Mammary epithelial cell (primary cell): ENCODE measurements around the gene WDTC1.
"Not testable (repeated sequence)": the region's sequence is repeated elsewhere in the genome, so short reads cannot be mapped to it uniquely, and the experiment has no call there.

Experiments
- CTCF ChIP-seq, 2 donors: IDR thresholded peaks in 1 of 2; conservative IDR thresholded peaks in 1 of 2; 2 replicates each; pipeline ENCODE4 v1.5.1; 2011 to 2012; ENCODE audit warnings: inconsistent platforms in 2 of 2, low read length in 2 of 2, mild to moderate bottlenecking in 2 of 2, control low read depth in 1 of 2, low read depth in 1 of 2; ENCODE audit not compliant: insufficient read depth in 1 of 2; ENCODE audit errors: extremely low read depth in 1 of 2
- EZH2 ChIP-seq: IDR thresholded peaks from 2 replicates; pipeline ENCODE4 v1.6.1; 2012; ENCODE audit warnings: low read length, inconsistent platforms, borderline replicate concordance

- TF ChIP-seq CTCF (conservative IDR thresholded peaks at IDR 0.05 in 1 of 2, IDR thresholded peaks at IDR 0.05 in 1 of 2; ENCODE audit: extremely low read depth in 1 of 2, insufficient read depth in 1 of 2, low read depth in 1 of 2, low read length in 2 of 2); EZH2: not testable (repeated sequence)
Observed at GRCh38 chr1:27243665-27244064, 9.2 kb downstream of the WDTC1 start.
